MCF 10A (cell line): Measurements from ENCODE around the gene RHOXF2. TPM values are rescaled to one million over a fixed set of nuclear protein-coding genes. Genes with fewer than 3 reads are reported as not detected.
"Not testable (repeated sequence)": the region's sequence is repeated elsewhere in the genome, so short reads cannot be mapped to it uniquely, and the experiment has no call there.

Source experiments
- BruUV-seq: library from RNA; stranded (reverse); fragments of 400-500 nt; replicated peaks from 2 replicates; lab custom pipeline; 2021; lab: Mats Ljungman, UMichigan
- CTCF ChIA-PET: fragments of 300-600 bp; sonication (Branson Sonifier 250); formaldehyde crosslinking; extraction: SDS; loops from one replicate; lab custom pipeline; 2021; ENCODE audit warnings: antibody characterized with exemption, inconsistent platforms; lab: Yijun Ruan, JAX
- POLR2A ChIA-PET: fragments of 300-600, 350-650 bp; sonication (Branson Sonifier 250); formaldehyde crosslinking; extraction: SDS; loops from one replicate; lab custom pipeline; 2020; ENCODE audit warnings: antibody characterized with exemption, inconsistent platforms; lab: Yijun Ruan, JAX
- DNase-seq: peaks from one replicate; pipeline ENCODE4 v3.0.0-alpha.2; 2018; ENCODE audit not compliant: unreplicated experiment
- H3K27ac Mint-ChIP-seq: one replicate; pipeline ENCODE4 v1.8.0; 2022; ENCODE audit warnings: mild to moderate bottlenecking, low read depth, mixed read lengths; ENCODE audit not compliant: unreplicated experiment
- H3K27me3 Mint-ChIP-seq: one replicate; pipeline ENCODE4 v1.8.0; 2022; ENCODE audit warnings: mixed read lengths; ENCODE audit not compliant: insufficient read depth, unreplicated experiment
- H3K36me3 Mint-ChIP-seq: one replicate; pipeline ENCODE4 v1.8.0; 2022; ENCODE audit warnings: mild to moderate bottlenecking, moderate library complexity, mixed read lengths; ENCODE audit not compliant: insufficient read depth, unreplicated experiment
- H3K4me1 Mint-ChIP-seq: one replicate; pipeline ENCODE4 v1.8.0; 2022; ENCODE audit warnings: mixed read lengths; ENCODE audit not compliant: insufficient read depth, unreplicated experiment
- H3K4me3 Mint-ChIP-seq: one replicate; pipeline ENCODE4 v1.8.0; 2022; ENCODE audit warnings: mild to moderate bottlenecking, moderate library complexity, mixed read lengths; ENCODE audit not compliant: unreplicated experiment
- H3K9me3 Mint-ChIP-seq: one replicate; pipeline ENCODE4 v1.8.0; 2022; ENCODE audit warnings: mixed read lengths; ENCODE audit not compliant: unreplicated experiment
- intact Hi-C: fragments of 100-400 bp; cut with micrococcal nuclease; formaldehyde crosslinking; loops from 2 replicates; pipeline ENCODE4 v1.14.1; 2022
- total RNA-seq: library from RNA; stranded (reverse); gene quantifications from 2 replicates; pipeline ENCODE4 v1.2.3, GENCODE V29; 2022
- TF ChIP-seq, protein P1 (sequence below): fragments of 200-600 bp; IDR thresholded peaks from one replicate; pipeline ENCODE4 v1.8.0; 2022; ENCODE audit warnings: antibody characterized with exemption, mild to moderate bottlenecking; ENCODE audit not compliant: unreplicated experiment

Gene RHOXF2
- total RNA-seq, 1 experiment from 2014 or later, result not detected

DNA sequence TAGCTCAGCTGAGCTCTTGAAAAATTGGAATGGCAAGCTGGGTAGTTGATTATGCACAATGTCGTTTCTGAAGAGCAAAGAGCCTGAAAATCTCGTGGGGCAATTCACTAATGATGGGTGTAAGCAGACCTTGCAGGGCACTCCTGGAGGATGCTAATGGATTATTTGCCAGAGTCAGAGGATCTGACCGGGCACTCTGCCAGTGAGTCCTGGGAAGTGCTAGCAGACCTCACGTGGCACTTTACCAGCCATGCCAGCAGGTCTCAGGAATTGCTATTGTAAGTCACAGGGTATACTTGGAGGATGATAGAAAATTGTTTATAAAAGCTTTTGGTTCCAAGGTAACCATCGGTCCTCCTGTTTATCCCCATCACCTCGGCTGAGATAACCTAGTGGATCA, 37.4 kb downstream of the RHOXF2 start:
- POLR2A ChIA-PET, H3K4me3 Mint-ChIP-seq, H3K4me1 Mint-ChIP-seq, CTCF ChIA-PET, BruUV-seq, H3K27ac Mint-ChIP-seq, H3K36me3 Mint-ChIP-seq, DNase-seq, H3K9me3 Mint-ChIP-seq, intact Hi-C loops: not testable (repeated sequence)
- peaks cover 20% of the 10 kb centered on the region for H3K27me3 Mint-ChIP-seq

DNA sequence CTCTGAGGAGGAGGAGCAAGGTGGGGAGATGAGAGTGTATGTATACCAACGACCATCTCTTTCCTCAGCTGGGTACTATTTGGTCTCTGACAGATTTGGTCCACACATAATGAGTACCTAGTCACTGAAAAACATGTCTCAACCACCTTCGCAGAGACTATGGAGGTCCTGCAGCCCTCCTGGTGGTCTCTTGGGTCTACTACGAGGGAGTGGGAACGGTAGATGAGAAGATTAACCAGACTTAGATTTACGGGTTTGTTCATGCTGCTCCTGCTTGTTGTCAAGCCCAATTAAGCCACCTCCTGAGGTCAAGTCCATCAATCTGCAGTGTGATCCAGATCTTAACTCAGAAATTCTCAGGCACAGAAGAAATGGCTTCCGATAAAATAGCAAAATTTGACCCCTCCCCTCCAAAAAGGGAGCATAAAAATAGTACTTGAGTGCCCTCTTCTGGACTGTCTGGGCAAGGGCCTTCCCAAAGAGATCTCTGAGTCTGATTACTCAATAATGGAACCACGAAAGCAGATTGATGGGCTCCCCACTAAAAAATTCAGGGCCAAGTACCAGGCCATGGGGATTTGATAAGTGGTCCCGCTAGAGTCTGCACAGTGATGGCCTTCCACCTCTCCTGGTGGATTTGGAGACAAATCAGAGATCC, 38.3 kb downstream of the RHOXF2 start:
- DNase-seq, H3K4me1 Mint-ChIP-seq, H3K4me3 Mint-ChIP-seq, intact Hi-C loops, H3K36me3 Mint-ChIP-seq, H3K27ac Mint-ChIP-seq, H3K9me3 Mint-ChIP-seq, POLR2A ChIA-PET, BruUV-seq, CTCF ChIA-PET: not testable (repeated sequence)
- H3K27me3 Mint-ChIP-seq, result peaks cover 30% of the 10 kb centered on the region

DNA sequence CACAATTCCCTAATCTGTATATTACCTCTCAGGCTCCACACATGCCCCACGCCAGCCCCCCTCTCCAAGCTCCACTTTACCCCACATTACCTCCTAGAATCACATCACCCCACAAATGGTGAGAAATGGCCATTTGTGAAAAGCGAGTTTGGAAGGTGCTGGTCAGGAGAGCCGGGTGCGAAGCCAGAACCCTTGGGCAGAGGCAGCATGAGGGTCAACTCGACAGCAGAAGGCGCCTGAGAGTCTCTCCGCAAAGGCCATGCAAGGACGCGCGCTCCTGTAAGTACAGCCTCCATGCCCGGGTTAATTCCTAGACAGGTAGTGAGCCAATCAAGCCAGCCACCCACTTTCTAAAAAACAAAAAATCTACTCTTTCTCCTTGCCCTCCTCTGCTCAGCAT, 42.4 kb downstream of the RHOXF2 start:
- H3K4me1 Mint-ChIP-seq, result no peaks in the 10 kb centered on the region
- no peak overlapping the region for H3K4me3 Mint-ChIP-seq
- ChIA-PET CTCF (interaction anchor here (0.7 to 2.8 kb wide), 2 partner anchors 12 to 549 kb away, joined by 3 to 18 read pairs; no protein-coding TSS in a partner anchor), POLR2A (no interaction called here)
- no peak for DNase-seq
- H3K27me3 Mint-ChIP-seq, result peaks cover 63% of the 10 kb centered on the region
- no peaks in the 10 kb centered on the region for H3K9me3 Mint-ChIP-seq
- BruUV-seq, result no TSS peak
- TF ChIP-seq, protein P1, sequence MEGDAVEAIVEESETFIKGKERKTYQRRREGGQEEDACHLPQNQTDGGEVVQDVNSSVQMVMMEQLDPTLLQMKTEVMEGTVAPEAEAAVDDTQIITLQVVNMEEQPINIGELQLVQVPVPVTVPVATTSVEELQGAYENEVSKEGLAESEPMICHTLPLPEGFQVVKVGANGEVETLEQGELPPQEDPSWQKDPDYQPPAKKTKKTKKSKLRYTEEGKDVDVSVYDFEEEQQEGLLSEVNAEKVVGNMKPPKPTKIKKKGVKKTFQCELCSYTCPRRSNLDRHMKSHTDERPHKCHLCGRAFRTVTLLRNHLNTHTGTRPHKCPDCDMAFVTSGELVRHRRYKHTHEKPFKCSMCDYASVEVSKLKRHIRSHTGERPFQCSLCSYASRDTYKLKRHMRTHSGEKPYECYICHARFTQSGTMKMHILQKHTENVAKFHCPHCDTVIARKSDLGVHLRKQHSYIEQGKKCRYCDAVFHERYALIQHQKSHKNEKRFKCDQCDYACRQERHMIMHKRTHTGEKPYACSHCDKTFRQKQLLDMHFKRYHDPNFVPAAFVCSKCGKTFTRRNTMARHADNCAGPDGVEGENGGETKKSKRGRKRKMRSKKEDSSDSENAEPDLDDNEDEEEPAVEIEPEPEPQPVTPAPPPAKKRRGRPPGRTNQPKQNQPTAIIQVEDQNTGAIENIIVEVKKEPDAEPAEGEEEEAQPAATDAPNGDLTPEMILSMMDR, result no peak
- H3K36me3 Mint-ChIP-seq, result no peaks in the 10 kb centered on the region
- no peak overlapping the region for H3K27ac Mint-ChIP-seq
- intact Hi-C loops, result no loop called here

DNA sequence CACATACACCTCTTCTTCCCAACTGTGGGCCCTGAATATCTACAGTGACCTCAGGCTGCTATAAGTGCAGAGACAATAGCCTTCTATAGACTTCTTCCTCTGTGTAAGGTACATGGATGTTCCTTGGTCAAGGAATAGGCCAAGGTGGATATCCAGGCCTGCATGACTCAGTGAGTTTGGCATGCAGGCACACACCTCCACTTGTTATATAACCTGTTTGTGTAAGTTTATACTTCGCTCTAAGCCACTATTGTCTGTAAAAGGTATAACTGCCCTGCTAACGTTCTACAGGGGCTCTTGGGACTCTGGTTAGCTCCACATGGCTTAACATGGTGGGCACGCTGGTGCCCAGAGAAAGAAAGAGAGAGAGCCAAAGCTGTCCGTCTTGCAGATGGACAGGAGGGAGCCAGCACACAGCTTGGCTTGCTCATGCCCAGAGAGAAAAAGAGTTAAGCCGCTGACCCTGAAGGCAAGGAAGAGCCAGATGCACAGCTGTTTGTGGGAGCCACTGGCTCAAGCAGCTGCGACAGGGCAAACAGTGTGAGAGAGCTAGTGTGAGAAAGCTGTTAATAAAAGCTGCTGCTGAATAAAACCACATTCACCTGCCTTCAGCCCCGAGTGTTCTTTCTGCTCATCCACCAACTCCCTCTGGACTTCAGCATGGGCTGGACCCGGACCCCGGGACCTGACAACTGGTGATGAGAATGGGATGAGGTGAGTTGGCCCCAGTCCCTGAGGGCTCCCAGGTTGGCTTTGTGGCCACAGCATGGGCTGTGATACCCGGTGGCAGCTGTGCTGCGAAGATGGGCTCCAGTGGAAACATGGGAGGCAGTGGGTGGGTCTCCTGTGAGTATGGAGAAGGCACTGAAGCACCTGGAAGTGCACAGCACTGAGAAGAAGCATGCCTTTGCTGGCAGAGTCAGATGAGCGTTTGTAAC, 47.7 kb downstream of the RHOXF2 start:
- Mint-ChIP-seq H3K4me3 (no peak overlapping the region), H3K27me3 (peaks cover 68% of the 10 kb centered on the region), H3K36me3 (no peaks in the 10 kb centered on the region), H3K27ac (no peak overlapping the region), H3K9me3 (no peaks in the 10 kb centered on the region), H3K4me1 (no peaks in the 10 kb centered on the region)
- ChIA-PET CTCF (interaction anchor here (0.6 to 1.2 kb wide), 4 partner anchors 8 to 94 kb away, joined by 4 to 10 read pairs (median 5); no protein-coding TSS in a partner anchor), POLR2A (no interaction called here)
- intact Hi-C loops, result no loop called here
- TF ChIP-seq, protein P1, result no peak
- DNase-seq, result no peak
- no TSS peak for BruUV-seq
